ENCODE data around the gene FAM193B. TPM values are rescaled to one million over a fixed set of nuclear protein-coding genes. Genes with fewer than 3 reads are reported as not detected.

Gene FAM193B
- total and polyA plus RNA-seq, 5 experiments from 2014 or later: 1.6 to 225 (median 5.5) TPM

DNA sequence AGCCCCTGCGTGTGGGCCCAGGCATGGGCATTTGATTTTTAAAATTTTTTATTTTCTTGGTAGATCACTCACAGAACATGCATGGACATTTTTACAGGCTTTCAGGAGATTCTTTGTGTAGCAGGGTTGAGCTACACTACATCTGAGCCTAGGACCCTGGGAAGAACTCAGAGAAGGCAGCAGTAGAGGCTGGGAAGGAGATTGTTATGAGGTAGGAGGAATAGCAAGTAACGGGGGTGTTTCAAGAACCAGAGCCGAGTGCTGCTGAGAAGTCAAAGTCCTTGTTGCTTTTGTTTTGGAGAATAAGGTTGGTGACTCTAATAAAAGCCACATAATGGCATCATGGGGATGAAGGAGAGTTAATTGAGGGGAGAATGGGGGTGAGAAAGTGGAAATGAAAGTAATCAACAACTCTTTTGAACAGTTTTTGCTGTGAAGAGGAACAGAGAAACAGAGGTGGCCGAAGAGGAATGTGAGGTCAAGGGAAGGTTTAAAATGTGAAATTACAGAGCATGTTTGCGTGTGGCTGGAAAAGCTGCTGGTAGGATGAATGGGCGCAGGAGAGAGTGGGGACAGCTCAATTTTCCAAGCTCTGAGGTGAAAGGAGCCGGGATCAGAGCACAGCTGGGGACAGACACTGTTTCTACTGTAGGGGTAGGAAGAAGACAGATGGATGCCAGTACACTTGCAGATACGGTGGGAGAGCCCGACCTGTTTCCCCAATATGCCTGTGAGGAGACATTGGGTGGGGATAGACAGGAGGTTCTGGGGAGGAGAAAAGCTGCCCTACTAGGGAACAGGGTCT is 52.3 kb downstream of the FAM193B start:
- no peak for ATAC-seq
- POLR2A ChIA-PET: interaction anchor here (0.7 to 2.5 kb wide), 5 partner anchors 14 to 112 kb away, joined by 3 to 14 read pairs (median 4); partner anchors contain the start of genes DDX41 and PRR7
- Mint-ChIP-seq H3K36me3 (no peaks in the 10 kb centered on the region), H3K4me1 (peaks cover 13 to 40% (median 20%) of the 10 kb centered on the region in 4 donors), H3K4me3 (peak overlapping the region in 1 of 10 donors; percentile 37), H3K27me3 (peaks cover 0 to 2% (median 0%) of the 10 kb centered on the region in 5 donors), H3K27ac (peak overlapping the region in 1 of 10 donors; percentile 17), H3K9me3 (no peaks in the 10 kb centered on the region)
- no peak for DNase-seq

- Mint-ChIP-seq H3K36me3 (no peaks in the 10 kb centered on the region), H3K27me3 (peaks cover 0 to 2% (median 0%) of the 10 kb centered on the region in 5 donors), H3K4me1 (peaks cover 15 to 42% (median 26%) of the 10 kb centered on the region in 4 donors), H3K4me3 (peak overlapping the region in 2 of 10 donors; percentile 13 to 55), H3K27ac (peak overlapping the region in 5 of 10 donors; percentile 45 to 66 (median 56)), H3K9me3 (no peaks in the 10 kb centered on the region)
- ATAC-seq (peak; percentile 43 to 44), DNase-seq (peak; percentile 67 to 91 (median 80))
- POLR2A ChIA-PET: interaction anchor here (0.7 to 2.5 kb wide), 10 partner anchors 16 to 111 kb away, joined by 3 to 14 read pairs (median 4); partner anchors contain the start of genes DDX41 and PRR7
These were observed 53.5 kb downstream of the FAM193B start for GRCh38 chr5:177500685-177501522.

DNA sequence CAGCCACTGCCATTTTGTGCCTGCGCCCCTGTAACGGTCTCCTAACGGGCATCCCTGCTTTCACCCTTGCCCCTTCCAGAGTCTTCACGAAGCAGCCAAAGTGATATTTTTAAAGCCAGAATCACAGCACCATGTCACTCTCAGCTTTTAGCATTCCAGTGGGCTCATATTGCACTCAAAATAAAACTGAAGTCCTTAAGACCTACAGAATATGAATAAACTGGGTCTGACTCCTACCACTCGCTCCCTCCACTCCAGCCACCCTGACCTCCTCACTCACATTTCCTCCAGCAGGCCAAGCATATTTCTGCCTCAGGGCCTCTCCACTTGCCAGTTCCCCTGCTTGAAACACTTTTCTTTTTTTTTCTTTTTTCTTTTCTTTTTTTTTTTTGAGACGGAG is 54.5 kb downstream of the FAM193B start:
- DNase-seq: no peak
- Mint-ChIP-seq H3K27ac (peak overlapping the region in 2 of 10 donors; percentile 25 to 63), H3K4me1 (peaks cover 15 to 45% (median 33%) of the 10 kb centered on the region in 4 donors), H3K4me3 (peak overlapping the region in 5 of 10 donors; percentile 1 to 52 (median 26)), H3K36me3 (no peaks in the 10 kb centered on the region), H3K9me3 (no peaks in the 10 kb centered on the region), H3K27me3 (peaks cover 0 to 2% (median 0%) of the 10 kb centered on the region in 5 donors)
- ATAC-seq: no peak
- POLR2A ChIA-PET: interaction anchor here (1.0 to 6.0 kb wide), 3 partner anchors 28 to 109 kb away, joined by 3 to 36 read pairs (median 3); partner anchors contain the start of gene DBN1

DNA sequence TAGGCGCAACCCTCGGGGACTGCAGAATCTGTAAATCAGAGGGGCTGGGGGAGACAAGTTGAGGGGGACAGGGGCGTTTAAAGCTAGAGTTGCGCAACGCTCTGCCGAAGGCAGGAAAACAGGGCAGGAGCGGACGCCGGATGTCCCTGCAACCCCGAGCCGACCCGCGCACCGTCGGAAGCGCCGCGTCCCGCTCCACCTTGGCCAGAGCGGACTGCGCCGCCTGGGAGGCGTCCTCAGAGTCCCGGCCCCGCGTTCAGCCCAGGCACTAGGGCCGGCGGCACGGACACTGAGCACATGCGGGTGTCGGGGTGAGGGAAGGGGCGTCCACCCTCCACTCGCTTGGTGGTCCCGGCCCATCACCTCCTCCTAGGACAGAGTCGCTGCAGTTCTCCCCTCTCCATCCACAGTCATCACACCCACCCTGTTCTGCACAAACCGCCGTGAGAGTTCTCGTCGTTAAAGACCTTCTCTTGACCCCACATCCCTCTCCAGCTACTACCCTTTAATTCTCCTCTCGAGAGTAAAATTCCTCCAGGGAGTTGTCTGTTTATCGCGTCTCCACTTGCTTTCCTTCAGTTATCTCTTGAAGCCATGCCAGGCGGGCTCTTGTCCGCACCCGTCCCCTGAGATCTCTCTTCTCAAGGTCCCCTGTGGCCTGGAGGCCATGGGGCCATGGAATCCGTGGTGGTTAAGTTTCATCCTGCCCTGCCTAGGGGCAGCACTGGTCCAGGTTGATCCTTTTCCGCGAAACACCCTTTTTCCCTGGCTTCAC is 56.2 kb downstream of the FAM193B start:
- no peak for DNase-seq

GRCh38 chr5:177497292-177498012 is 56.9 kb downstream of the FAM193B start, which contains the start of gene PDLIM7:
Gene PDLIM7, minus strand, starts transcription at chr5:177497604. Its CDS starts 1,092 bp downstream, at chr5:177496512.
- Mint-ChIP-seq H3K4me1 (peaks cover 18 to 55% (median 41%) of the 10 kb centered on the region in 4 donors), H3K36me3 (peaks cover 0 to 9% (median 0%) of the 10 kb centered on the region in 3 donors), H3K9me3 (no peaks in the 10 kb centered on the region), H3K27ac (peak within 1 kb of the TSS in 9 of 10 donors; percentile 20 to 90 (median 69)), H3K4me3 (peak within 1 kb of the TSS; percentile 70 to 90 (median 84)), H3K27me3 (peaks cover 0 to 2% (median 0%) of the 10 kb centered on the region in 5 donors)
- POLR2A ChIA-PET: interaction anchor here (0.6 to 6.0 kb wide), 16 partner anchors 9 to 1413 kb away, joined by 3 to 43 read pairs (median 5); partner anchors contain the start of genes DBN1 and LMAN2
- ATAC-seq: peak; percentile 86 to 89
- peak; percentile 84 to 94 (median 92) for DNase-seq

More for the DNA sequence above, 56.2 kb downstream of the FAM193B start:
- peak overlapping the region; percentile 70 to 90 (median 84) for H3K4me3 Mint-ChIP-seq
- peaks cover 0 to 2% (median 0%) of the 10 kb centered on the region in 3 donors for H3K36me3 Mint-ChIP-seq
- POLR2A ChIA-PET: interaction anchor here (0.7 to 6.0 kb wide), 17 partner anchors 9 to 147 kb away, joined by 3 to 43 read pairs (median 5); partner anchors contain the start of genes DBN1 and LMAN2
- H3K9me3 Mint-ChIP-seq: no peaks in the 10 kb centered on the region
- H3K27me3 Mint-ChIP-seq: peaks cover 0 to 2% (median 0%) of the 10 kb centered on the region in 5 donors
- H3K27ac Mint-ChIP-seq: peak overlapping the region; percentile 20 to 90 (median 68)
- peak in 1 of 2 donors; percentile 9 for ATAC-seq
- peaks cover 16 to 60% (median 40%) of the 10 kb centered on the region in 4 donors for H3K4me1 Mint-ChIP-seq

GRCh38 chr5:177496727-177497291 is 57.6 kb downstream of the FAM193B start:
- POLR2A ChIA-PET: interaction anchor here (0.6 to 6.0 kb wide), 13 partner anchors 8 to 1412 kb away, joined by 3 to 43 read pairs (median 5); partner anchors contain the start of genes DBN1 and LMAN2
- H3K27ac Mint-ChIP-seq: no peak overlapping the region
- H3K27me3 Mint-ChIP-seq: peaks cover 0 to 2% (median 0%) of the 10 kb centered on the region in 5 donors
- H3K4me3 Mint-ChIP-seq: peak overlapping the region in 5 of 10 donors; percentile 61 to 83 (median 70)
- ATAC-seq: no peak
- no peaks in the 10 kb centered on the region for H3K9me3 Mint-ChIP-seq
- no peak for DNase-seq
- peaks cover 0 to 12% (median 0%) of the 10 kb centered on the region in 3 donors for H3K36me3 Mint-ChIP-seq
- H3K4me1 Mint-ChIP-seq: peaks cover 16 to 48% (median 41%) of the 10 kb centered on the region in 4 donors

- peak overlapping the region in 2 of 10 donors; percentile 4 to 29 for H3K27ac Mint-ChIP-seq
- DNase-seq: no peak
These were observed 58.2 kb downstream of the FAM193B start for GRCh38 chr5:177496070-177496726.

GRCh38 chr5:177495243-177496060 is 58.9 kb downstream of the FAM193B start:
- peak overlapping the region in 1 of 10 donors; percentile 29 for H3K27ac Mint-ChIP-seq
- H3K4me3 Mint-ChIP-seq: peak overlapping the region in 9 of 10 donors; percentile 51 to 83 (median 64)
- H3K36me3 Mint-ChIP-seq: peaks cover 0 to 19% (median 0%) of the 10 kb centered on the region in 3 donors
- no peak for DNase-seq
- H3K4me1 Mint-ChIP-seq: peaks cover 12 to 40% (median 36%) of the 10 kb centered on the region in 4 donors
- POLR2A ChIA-PET: interaction anchor here (0.9 to 6.0 kb wide), 3 partner anchors 24 to 125 kb away, joined by 3 to 43 read pairs (median 36); partner anchors contain the start of gene DBN1
- H3K27me3 Mint-ChIP-seq: peaks cover 0 to 2% (median 0%) of the 10 kb centered on the region in 5 donors
- H3K9me3 Mint-ChIP-seq: no peaks in the 10 kb centered on the region
- no peak for ATAC-seq

More at GRCh38 chr5:177496070-177496726, 58.2 kb downstream of the FAM193B start:
- peaks cover 0 to 2% (median 0%) of the 10 kb centered on the region in 5 donors for H3K27me3 Mint-ChIP-seq
- H3K36me3 Mint-ChIP-seq: peaks cover 0 to 14% (median 0%) of the 10 kb centered on the region in 3 donors
- H3K4me3 Mint-ChIP-seq: peak overlapping the region in 9 of 10 donors; percentile 51 to 83 (median 64)
- H3K9me3 Mint-ChIP-seq: no peaks in the 10 kb centered on the region
- POLR2A ChIA-PET: interaction anchor here (1.2 to 6.0 kb wide), 5 partner anchors 17 to 92 kb away, joined by 3 to 43 read pairs (median 16); partner anchors contain the start of gene DBN1
- peaks cover 16 to 44% (median 41%) of the 10 kb centered on the region in 4 donors for H3K4me1 Mint-ChIP-seq
- ATAC-seq: no peak

All from naive thymus-derived CD8-positive, alpha-beta T cell (primary cell).